SH-SY5Y (cell line): ENCODE results near the gene TMEM53.

Experiments
- GATA2 ChIP-seq: IDR thresholded peaks from 2 replicates; pipeline ENCODE4 v1.6.1; 2011; ENCODE audit warnings: mild to moderate bottlenecking, low read depth, low read length
- GATA3 ChIP-seq: IDR thresholded peaks from 2 replicates; pipeline ENCODE4 v1.6.1; 2011; ENCODE audit warnings: low read depth, mild to moderate bottlenecking, low read length, moderate library complexity

The TMEM53 gene

DNA sequence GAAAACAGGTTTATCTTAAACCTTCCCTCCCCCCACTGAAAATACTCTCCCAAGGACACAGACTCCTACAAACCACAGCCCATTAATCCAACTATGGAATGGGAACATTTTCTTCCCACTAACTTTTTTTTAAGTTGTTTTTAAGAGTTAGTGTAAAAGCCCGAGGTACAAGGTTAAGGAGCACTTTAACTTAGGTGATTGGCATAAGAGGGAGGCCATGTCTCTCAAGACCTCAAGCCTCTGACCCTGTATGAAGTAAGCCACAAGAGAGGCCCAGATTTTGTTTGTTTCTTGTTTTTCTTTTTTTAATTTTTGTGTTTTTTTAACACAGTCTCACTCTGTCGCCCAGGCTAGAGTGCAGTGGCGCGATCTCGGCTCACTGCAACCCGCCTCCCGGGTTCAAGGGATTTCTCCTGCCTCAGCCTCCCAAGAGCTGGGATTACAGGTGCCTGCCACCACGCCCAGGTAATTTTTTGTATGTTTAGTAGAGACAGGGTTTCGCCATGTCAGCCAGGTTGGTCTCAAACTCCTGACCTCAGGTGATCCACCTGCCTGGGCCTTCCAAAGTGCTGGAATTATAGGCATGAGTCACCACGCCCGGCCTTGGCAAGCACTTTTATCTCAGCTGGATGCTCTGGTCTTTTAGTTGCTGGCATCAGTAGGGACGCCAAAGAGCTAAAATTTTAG, 14.6 kb upstream of the TMEM53 start:
- TF ChIP-seq GATA2 (no peak), GATA3 (no peak)

DNA sequence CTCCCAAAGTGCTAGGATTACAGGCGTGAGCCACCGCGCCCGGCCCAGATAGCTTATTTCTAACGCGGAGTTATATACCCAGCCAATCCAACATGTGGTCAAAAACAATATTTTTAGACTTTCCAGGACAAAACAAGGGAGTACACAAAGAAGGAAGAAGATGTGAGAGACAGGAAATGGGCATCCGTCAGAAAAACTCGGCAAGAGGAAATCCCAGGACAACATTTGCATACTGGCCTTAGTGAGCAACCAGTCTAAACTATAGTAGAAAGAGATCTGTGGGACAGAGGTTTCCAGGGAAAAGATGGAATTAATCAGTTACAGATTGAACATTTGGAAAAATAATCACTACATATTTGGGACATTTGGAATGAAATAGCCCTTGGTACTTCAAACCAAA, 11.6 kb upstream of the TMEM53 start:
- TF ChIP-seq GATA3 (no peak), GATA2 (no peak)

- TF ChIP-seq GATA3 (no peak), GATA2 (no peak)
Measured at GRCh38 chr1:44685218-44685617, 10.9 kb upstream of the TMEM53 start.

GRCh38 chr1:44684525-44684924, 10.2 kb upstream of the TMEM53 start:
- TF ChIP-seq GATA2 (no peak), GATA3 (no peak)

- TF ChIP-seq GATA3 (no peak), GATA2 (no peak)
Measured at GRCh38 chr1:44682883-44683265, 8.6 kb upstream of the TMEM53 start.

GRCh38 chr1:44681905-44682882, 7.9 kb upstream of the TMEM53 start:
- TF ChIP-seq GATA3 (no peak), GATA2 (no peak)

DNA sequence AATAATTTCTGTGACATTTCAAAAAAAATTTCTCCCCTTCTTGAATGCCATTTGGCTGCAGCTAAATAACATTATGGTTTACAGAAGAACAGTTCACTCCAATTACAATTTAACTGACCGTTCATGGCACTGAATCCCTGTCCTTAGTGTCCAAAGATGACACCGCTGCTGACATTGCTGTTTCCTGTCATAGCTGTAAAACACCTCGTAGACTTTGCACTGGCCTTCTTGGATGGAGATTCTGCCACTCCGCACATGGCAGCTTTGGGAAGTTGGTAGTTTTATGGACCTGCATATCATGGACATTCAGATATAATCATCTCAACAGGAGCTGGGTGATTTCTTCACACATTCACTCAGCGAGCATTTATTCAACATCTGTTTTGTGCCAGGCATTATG, 5.2 kb upstream of the TMEM53 start:
- TF ChIP-seq GATA3 (no peak), GATA2 (no peak)

DNA sequence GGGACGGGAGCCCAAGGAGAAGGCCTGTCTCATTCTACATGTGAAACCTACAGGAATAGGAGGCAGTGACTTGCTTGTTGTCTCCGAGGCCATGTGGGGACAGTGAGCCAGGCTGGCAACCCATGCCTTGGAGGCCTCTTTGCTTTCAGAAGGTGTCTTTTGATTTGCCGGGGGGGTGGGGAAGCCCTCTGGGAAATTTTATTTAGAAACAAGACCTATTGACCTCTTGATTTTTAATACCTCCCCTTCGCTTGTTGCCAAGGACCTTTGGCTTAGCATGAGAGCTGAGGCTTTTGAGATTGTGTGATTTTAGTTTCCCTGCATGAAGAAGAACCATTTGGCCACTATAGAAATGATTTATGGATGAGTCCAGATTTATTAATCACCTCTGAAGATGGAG, 4.3 kb upstream of the TMEM53 start:
- no peak for TF ChIP-seq GATA3
- no peak for TF ChIP-seq GATA2

- TF ChIP-seq GATA2, result no peak
- TF ChIP-seq GATA3, result no peak
Measured at GRCh38 chr1:44678120-44678519, 3.8 kb upstream of the TMEM53 start.

DNA sequence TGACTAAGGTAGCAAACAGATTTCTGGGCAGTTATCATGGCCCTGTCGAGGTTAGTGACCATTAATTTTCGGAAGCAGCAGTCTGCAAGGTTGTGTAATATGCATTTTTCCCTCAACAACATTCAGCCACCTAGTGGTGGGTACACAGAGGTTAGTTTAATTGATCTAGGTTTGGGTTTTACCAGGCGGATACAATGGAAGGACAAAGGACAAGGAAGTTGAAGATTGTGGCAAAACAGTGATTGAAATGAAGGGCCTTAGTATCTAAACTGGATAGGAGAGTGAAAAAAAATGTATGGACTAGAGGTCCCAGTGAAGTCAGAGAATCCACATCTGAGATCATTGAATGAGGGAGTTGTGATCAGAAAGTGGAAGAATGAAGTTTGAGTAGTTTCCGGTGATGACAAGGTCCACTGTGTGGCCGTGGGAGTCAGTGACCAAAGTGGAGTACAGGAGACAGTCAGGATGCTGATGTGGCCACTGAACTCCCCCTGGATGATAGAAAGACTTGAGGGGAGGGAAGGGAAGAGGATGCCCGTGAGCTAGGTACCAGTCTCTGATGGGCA, 3.0 kb upstream of the TMEM53 start:
- TF ChIP-seq GATA2, result no peak
- TF ChIP-seq GATA3, result no peak

DNA sequence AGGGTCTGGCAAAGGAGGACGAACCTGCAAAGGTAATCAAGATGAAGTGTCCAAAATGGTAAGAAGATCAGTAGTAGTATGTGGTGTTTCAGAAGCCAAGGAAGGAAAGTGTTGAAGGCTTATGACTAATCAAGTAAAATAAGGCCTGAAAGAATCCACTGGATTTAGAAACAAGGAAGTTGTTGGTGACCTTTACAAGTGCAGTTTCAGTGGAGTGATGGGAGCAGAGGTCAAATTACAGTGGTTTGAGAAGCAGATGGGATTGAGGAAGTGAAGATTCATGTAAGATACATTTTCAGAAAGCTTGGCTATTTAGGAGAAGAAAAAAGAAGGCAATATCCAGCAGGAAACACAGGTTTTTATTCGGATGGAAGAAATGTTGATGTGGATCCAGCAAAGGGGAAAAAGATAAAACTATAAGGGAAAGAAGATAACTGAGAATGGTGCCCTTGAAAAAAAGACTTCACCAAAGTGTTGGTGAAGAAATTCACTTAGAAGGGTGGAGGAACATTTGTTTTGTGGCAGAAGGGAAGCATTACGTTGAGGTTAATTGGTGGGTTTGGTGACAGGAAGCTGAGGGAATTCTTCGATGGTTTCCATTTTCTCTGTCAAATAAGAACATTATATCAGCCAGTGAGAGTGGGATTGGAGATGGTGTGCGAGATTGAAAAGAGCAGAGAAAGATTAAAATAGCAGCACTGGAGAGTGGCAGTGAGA, 2.4 kb upstream of the TMEM53 start:
- TF ChIP-seq GATA3, result no peak
- no peak for TF ChIP-seq GATA2

GRCh38 chr1:44675186-44675585, 905 bp upstream of the TMEM53 start:
- no peak for TF ChIP-seq GATA3
- TF ChIP-seq GATA2, result no peak

DNA sequence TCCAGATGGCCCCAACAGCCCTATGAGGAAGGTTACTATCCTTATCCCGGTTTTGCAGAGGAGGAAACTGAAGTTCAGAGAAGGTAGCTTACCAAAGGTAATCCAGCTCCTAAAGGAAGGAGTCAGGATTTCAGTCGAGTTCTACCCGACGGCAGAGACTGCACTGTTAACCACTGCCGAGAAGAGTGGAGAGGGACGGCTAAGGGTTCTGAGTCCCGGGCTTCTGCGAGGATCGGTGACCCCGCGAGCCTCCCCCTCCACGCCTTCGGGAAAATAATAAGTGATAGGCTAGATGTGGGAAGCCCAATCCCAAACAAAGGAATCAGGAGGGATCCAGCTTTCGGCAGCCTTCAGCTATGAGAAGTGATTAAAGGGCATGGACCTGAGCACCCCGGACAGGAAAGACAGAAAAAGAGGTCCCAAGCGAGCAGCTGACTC, 587 bp downstream of the TMEM53 start:
- no peak for TF ChIP-seq GATA2
- no peak for TF ChIP-seq GATA3
